Measurements from ENCODE around the gene PREB. TPM values are rescaled to one million over a fixed set of nuclear protein-coding genes. Genes with fewer than 3 reads are reported as not detected.

PREB gene
- total RNA-seq, 1 donor from 2014 or later = 25.1 TPM

DNA sequence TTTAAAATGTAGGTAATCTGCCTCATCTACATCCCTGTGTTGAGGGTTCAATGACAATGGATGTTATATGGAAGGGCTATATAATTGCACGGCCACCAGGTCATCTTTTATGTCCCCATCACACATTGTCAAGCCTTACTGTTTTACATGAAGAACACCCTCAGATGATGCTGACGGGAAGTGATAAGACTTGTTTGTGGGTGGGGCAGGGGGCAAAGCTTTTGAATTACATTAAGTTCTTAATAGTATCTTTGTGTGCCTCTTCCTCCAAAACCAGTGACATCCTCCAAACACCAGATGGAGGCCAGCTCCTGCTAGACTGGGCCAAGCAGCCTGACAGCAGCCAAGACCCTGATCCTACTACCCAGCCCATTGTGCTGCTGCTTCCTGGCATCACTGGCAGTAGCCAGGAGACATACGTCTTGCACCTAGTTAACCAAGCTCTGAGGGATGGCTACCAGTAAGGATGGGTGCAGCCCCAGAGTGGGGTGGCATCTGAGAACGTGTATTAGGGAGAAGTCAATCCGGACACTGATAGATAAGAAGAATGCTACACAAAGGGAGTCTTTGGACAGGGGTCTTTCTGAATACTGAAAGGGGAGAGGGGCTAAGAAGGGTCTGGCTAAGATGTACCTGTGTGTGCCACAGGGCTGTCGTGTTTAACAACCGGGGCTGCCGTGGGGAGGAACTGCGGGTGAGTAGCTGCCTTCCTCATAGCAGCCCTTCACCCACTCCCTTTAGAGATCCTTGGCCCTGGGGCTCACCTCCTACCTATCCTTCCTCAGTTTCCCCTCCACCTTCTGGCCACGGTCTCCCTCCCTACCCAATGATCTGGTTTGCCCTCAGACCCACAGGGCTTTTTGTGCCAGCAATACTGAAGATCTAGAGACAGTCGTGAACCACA lies 5.5 kb downstream of the PREB start:
- Histone ChIP-seq H3F3A (ENCODE audit: low read depth) (peaks cover 5% of the 10 kb centered on the region), H3K27me3 (peaks cover 9% of the 10 kb centered on the region), H3K4me1 (peaks cover 6% of the 10 kb centered on the region), H3K27ac (no peak overlapping the region), H3K9ac (no peak overlapping the region), H3K79me2 (ENCODE audit: low read depth) (peaks cover 14% of the 10 kb centered on the region), H3K36me3 (no peaks in the 10 kb centered on the region), H3K4me3 (no peak overlapping the region), H3K4me2 (no peak overlapping the region), H4K20me1 (ENCODE audit: low read depth) (peaks cover 15% of the 10 kb centered on the region), H3K9me3 (ENCODE audit: low read depth) (no peaks in the 10 kb centered on the region), H2AFZ (replicated peaks) (no peak overlapping the region)
- H3K27ac Mint-ChIP-seq = peak overlapping the region; percentile 30
- H3K4me3 Mint-ChIP-seq = peak overlapping the region; percentile 19
- peaks cover 16% of the 10 kb centered on the region for H3K36me3 Mint-ChIP-seq
- H3K27me3 Mint-ChIP-seq (ENCODE audit: insufficient read depth, low read depth) = peaks cover 15% of the 10 kb centered on the region
- H3K4me1 Mint-ChIP-seq = peaks cover 13% of the 10 kb centered on the region
- TF ChIP-seq, protein P1, sequence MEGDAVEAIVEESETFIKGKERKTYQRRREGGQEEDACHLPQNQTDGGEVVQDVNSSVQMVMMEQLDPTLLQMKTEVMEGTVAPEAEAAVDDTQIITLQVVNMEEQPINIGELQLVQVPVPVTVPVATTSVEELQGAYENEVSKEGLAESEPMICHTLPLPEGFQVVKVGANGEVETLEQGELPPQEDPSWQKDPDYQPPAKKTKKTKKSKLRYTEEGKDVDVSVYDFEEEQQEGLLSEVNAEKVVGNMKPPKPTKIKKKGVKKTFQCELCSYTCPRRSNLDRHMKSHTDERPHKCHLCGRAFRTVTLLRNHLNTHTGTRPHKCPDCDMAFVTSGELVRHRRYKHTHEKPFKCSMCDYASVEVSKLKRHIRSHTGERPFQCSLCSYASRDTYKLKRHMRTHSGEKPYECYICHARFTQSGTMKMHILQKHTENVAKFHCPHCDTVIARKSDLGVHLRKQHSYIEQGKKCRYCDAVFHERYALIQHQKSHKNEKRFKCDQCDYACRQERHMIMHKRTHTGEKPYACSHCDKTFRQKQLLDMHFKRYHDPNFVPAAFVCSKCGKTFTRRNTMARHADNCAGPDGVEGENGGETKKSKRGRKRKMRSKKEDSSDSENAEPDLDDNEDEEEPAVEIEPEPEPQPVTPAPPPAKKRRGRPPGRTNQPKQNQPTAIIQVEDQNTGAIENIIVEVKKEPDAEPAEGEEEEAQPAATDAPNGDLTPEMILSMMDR (IDR thresholded peaks at IDR 0.05) = no peak
- TF ChIP-seq EZH2phosphoT487 (IDR thresholded peaks at IDR 0.05) (no peak), EZH2 (IDR thresholded peaks at IDR 0.05) (no peak)
- H3K9me3 Mint-ChIP-seq = no peaks in the 10 kb centered on the region
- DNase-seq (ENCODE audit: low spot score) = no peak

DNA sequence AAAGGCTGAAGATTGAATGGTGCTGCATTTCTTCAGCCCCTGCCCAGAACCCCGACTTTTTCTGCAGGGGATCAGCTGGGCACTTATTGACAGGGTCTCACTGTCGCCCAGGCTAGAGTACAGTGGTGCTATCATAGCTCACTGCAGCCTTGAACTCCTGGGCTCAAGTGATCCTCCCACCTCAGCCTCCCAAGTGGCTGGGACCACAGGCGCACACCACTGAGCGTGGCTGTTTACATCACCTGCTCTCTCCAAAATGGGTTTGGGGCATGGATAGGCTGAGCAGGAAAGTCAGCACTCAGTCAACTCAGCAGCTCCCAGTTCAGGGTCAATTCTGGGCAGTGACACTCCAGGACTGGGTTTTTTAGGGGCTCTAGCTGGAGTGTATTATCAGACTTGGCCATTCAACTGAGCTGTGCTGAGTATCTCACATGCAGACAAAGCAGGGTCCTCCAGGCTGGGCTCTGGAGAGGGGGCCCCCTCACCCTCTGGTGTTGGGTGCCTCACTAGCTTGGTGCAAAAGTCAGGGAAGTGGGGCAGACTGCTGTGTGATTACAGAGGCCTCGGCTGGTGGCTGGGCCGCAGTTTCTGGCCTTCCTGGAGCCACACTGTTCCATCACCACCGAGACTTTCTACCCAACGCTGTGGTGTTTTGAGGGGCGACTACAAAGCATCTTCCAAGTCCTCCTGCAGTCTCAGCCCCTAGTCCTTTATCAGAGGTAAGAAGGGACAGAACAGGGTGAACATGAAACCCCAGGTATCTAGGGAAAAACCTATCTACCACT lies 6.4 kb downstream of the PREB start:
- Mint-ChIP-seq H3K4me3 (no peak overlapping the region), H3K4me1 (peaks cover 6% of the 10 kb centered on the region), H3K36me3 (peaks cover 16% of the 10 kb centered on the region), H3K27ac (no peak overlapping the region), H3K9me3 (no peaks in the 10 kb centered on the region), H3K27me3 (ENCODE audit: insufficient read depth, low read depth) (peaks cover 19% of the 10 kb centered on the region)
- H3K4me2 ChIP-seq = no peak overlapping the region
- TF ChIP-seq EZH2phosphoT487 (IDR thresholded peaks at IDR 0.05) (no peak), EZH2 (IDR thresholded peaks at IDR 0.05) (no peak)
- TF ChIP-seq, protein P1 (IDR thresholded peaks at IDR 0.05) = no peak
- H3K79me2 ChIP-seq (ENCODE audit: low read depth) = peaks cover 6% of the 10 kb centered on the region
- no peak overlapping the region for H2AFZ ChIP-seq (replicated peaks)
- H3K4me1 ChIP-seq = peaks cover 3% of the 10 kb centered on the region
- H3K27me3 ChIP-seq = peaks cover 17% of the 10 kb centered on the region
- H3K9me3 ChIP-seq (ENCODE audit: low read depth) = no peaks in the 10 kb centered on the region
- no peak overlapping the region for H3K9ac ChIP-seq
- DNase-seq (ENCODE audit: low spot score) = no peak
- no peak overlapping the region for H3K27ac ChIP-seq
- no peaks in the 10 kb centered on the region for H3K36me3 ChIP-seq
- H3F3A ChIP-seq (ENCODE audit: low read depth) = peaks cover 5% of the 10 kb centered on the region
- H4K20me1 ChIP-seq (ENCODE audit: low read depth) = peaks cover 9% of the 10 kb centered on the region
- H3K4me3 ChIP-seq = no peak overlapping the region

DNA sequence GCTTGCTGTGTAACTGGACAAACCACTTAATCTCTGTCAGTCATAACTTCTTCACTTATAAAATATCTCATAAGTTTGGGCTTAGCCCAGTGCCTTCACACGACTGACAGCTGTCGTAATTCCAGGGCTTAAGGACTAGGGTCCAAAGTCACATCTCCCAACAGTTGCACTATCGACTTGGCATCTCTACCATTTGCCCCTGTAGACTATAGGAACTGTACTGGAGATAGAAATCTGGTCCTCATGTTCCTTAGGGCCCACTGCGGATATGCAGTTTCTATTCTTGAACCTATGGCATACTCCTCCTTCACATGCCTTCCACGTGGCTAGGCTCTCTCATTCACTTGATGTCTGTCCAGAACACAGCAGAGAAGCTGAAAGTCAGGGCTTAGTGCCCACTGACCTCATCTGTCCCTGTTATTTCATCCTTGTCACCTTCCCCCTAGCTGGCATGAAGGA lies 8.2 kb downstream of the PREB start:
- Histone ChIP-seq H3F3A (ENCODE audit: low read depth) (peaks cover 5% of the 10 kb centered on the region), H3K27ac (no peak overlapping the region), H3K9me3 (ENCODE audit: low read depth) (no peaks in the 10 kb centered on the region), H3K36me3 (no peaks in the 10 kb centered on the region), H3K4me3 (no peak overlapping the region), H3K4me2 (no peak overlapping the region), H3K9ac (no peak overlapping the region), H3K4me1 (peaks cover 3% of the 10 kb centered on the region), H2AFZ (replicated peaks) (no peak overlapping the region), H3K27me3 (peaks cover 35% of the 10 kb centered on the region), H4K20me1 (ENCODE audit: low read depth) (no peaks in the 10 kb centered on the region), H3K79me2 (ENCODE audit: low read depth) (no peaks in the 10 kb centered on the region)
- Mint-ChIP-seq H3K4me3 (no peak overlapping the region), H3K36me3 (peaks cover 12% of the 10 kb centered on the region), H3K27ac (peak overlapping the region; percentile 66), H3K4me1 (no peaks in the 10 kb centered on the region), H3K9me3 (no peaks in the 10 kb centered on the region), H3K27me3 (ENCODE audit: insufficient read depth, low read depth) (peaks cover 29% of the 10 kb centered on the region)
- TF ChIP-seq EZH2phosphoT487 (IDR thresholded peaks at IDR 0.05) = no peak
- no peak for TF ChIP-seq EZH2 (IDR thresholded peaks at IDR 0.05)
- no peak for DNase-seq (ENCODE audit: low spot score)
